IMR-90 (cell line): ENCODE results near the gene SPATA16.

Source experiments
- CEBPB ChIP-seq: IDR thresholded peaks from 2 replicates; pipeline ENCODE4 v1.6.1; 2012; ENCODE audit warnings: low read depth, low read length, improper control_type of control experiment
- CHD1 ChIP-seq: IDR thresholded peaks from 2 replicates; pipeline ENCODE4 v1.6.1; 2012; ENCODE audit warnings: low read depth, low read length, improper control_type of control experiment
- CTCF ChIP-seq: conservative IDR thresholded peaks from 2 replicates; pipeline ENCODE4 v1.5.1; 2012; ENCODE audit warnings: mild to moderate bottlenecking, low read depth, low read length, improper control_type of control experiment
- MAFK ChIP-seq: IDR thresholded peaks from 2 replicates; pipeline ENCODE4 v1.6.1; 2012; ENCODE audit warnings: low read depth, low read length, improper control_type of control experiment
- MAZ ChIP-seq: IDR thresholded peaks from 2 replicates; pipeline ENCODE4 v1.6.1; 2012; ENCODE audit warnings: low read depth, mild to moderate bottlenecking, low read length, improper control_type of control experiment, moderate library complexity, borderline replicate concordance
- MXI1 ChIP-seq: IDR thresholded peaks from 2 replicates; pipeline ENCODE4 v1.6.1; 2012; ENCODE audit warnings: low read depth, mild to moderate bottlenecking, low read length, moderate library complexity, borderline replicate concordance
- NFE2L2 ChIP-seq: fragments of 150-350 bp; IDR thresholded peaks from 2 replicates; pipeline ENCODE4 v1.6.1; 2016; ENCODE audit warnings: low read depth, mild to moderate bottlenecking, low read length
- POLR2A ChIP-seq: IDR thresholded peaks from 2 replicates; pipeline ENCODE4 v1.6.1; 2012; ENCODE audit warnings: mild to moderate bottlenecking, low read depth, low read length
- RAD21 ChIP-seq: IDR thresholded peaks from 2 replicates; pipeline ENCODE4 v1.6.1; 2012; ENCODE audit warnings: low read length, improper control_type of control experiment
- RCOR1 ChIP-seq: IDR thresholded peaks from 2 replicates; pipeline ENCODE4 v1.6.1; 2012; ENCODE audit warnings: mild to moderate bottlenecking, low read length, improper control_type of control experiment; ENCODE audit not compliant: insufficient replicate concordance
- RFX5 ChIP-seq: IDR thresholded peaks from 2 replicates; pipeline ENCODE4 v1.8.0; 2012; ENCODE audit warnings: low read depth, mild to moderate bottlenecking, low read length, moderate library complexity
- USF2 ChIP-seq: fragments of 150-350 bp; IDR thresholded peaks from 2 replicates; pipeline ENCODE4 v1.6.1; 2017; ENCODE audit warnings: mild to moderate bottlenecking, antibody characterized with exemption, low read length, low read depth

GRCh38 chr3:172929451-172929850 lies 211.6 kb downstream of the SPATA16 start:
- no peak for TF ChIP-seq CTCF
- TF ChIP-seq POLR2A: no peak
- TF ChIP-seq USF2: no peak
- TF ChIP-seq MAZ: no peak
- TF ChIP-seq CHD1: no peak
- no peak for TF ChIP-seq MXI1
- TF ChIP-seq RAD21: no peak
- no peak for TF ChIP-seq MAFK
- TF ChIP-seq RFX5: no peak
- no peak for TF ChIP-seq CEBPB
- no peak for TF ChIP-seq NFE2L2
- TF ChIP-seq RCOR1: no peak
